Activated CD8-positive, alpha-beta memory T cell treated with anti-CD3 and anti-CD28 coated beads for 24 hours (primary cell): ENCODE measurements around the gene DRAXIN.

Experiments
- DNase-seq: peaks from one replicate; pipeline ENCODE4 v3.0.0-alpha.2; 2020

Gene DRAXIN

DNA sequence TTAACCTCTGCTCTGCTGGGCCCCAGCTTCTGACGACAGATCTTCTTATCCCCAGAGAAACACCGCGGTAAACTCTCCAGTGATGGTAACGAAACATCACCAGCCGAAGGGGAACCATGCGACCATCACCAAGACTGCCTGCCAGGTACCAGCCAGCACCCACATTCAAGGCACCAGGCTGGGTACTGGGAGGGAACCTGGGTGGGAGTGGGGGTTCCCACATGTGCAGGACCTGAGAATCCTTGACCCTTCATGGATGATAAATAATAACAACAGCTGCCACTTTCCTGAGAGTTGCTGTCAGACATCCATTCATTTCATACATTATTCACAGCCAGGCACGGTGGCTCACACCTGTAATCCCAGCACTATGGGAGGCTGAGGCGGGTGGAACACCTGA lies 20.8 kb downstream of the DRAXIN start:
- DNase-seq: no peak

DNA sequence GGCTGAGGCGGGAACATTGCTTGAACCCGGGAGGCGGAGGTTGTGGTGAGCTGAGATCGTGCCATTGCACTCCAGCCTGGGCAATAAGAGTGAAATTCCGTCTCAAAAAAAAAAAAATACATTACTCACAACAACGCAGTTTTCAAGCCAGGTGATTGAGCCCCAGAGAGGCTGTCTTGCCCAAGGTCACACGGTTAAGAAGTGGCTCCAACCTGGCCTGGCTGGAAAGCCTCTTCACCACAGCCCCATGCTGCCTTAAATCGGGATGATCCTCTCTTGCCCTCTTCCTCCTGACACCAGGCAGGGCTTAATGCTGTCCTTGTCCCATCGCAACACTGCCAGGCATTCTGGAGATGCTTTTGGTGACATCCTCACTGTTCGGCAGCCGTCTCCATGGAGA lies 21.6 kb downstream of the DRAXIN start:
- DNase-seq: no peak

DNA sequence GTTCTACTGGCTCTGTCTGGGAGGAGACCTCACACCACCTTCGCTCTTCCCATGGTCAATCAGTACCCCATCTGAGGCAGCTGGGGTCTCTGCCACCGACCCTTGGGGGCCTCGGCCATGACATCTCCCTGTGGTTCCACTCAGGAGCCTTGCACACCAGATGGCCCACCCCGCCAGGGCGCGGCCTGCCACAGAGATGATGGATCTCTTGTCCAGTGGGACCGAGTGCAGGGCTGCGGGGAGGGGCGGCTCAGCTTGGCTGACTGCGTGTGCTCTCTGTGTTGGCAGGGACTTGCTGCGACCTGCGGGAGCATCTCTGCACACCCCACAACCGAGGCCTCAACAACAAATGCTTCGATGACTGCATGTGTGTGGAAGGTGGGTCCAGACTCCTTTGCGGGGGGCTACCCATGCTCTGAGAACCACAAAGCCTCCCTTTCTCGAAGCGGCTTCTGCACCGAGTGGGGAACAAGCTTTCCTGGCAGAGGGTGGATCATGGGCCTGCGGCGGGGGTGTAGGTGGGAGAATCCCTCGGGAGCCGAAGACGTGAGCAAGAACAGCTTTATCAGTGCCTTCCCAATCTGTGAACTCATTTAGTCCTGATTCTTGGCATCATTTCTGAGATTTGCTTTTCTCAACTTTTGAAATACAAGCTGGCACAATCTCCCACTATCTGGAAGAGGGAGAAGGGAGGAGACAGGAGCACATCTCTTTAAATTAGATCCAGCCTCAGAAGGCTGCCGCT lies 23.5 kb downstream of the DRAXIN start:
- DNase-seq: no peak

DNA sequence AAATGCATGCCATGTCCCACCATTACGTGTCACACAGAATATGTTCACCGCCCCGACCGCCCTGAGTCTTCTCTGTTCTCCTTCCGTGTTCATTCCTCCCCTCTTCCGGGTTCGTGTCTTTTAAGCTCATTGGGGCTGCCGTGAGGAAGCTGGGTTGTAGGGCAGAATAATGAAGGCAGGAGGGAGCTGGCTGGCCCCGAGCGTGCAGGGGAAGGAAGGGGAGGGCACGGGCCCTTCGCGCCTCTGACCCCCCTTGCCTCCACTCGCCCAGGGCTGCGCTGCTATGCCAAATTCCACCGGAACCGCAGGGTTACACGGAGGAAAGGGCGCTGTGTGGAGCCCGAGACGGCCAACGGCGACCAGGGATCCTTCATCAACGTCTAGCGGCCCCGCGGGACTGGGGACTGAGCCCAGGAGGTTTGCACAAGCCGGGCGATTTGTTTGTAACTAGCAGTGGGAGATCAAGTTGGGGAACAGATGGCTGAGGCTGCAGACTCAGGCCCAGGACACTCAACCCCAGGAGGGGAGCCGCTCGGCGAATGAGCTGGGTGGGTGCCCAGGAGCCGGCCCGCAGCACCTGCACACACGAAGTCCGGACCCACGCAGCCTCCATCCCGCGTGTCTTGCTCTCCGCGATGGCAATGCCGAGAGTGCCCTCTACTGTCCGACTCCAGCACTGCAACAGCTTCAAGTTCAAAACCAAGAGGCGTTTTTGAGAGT lies 28.0 kb downstream of the DRAXIN start:
- DNase-seq: peak; percentile 95

DNA sequence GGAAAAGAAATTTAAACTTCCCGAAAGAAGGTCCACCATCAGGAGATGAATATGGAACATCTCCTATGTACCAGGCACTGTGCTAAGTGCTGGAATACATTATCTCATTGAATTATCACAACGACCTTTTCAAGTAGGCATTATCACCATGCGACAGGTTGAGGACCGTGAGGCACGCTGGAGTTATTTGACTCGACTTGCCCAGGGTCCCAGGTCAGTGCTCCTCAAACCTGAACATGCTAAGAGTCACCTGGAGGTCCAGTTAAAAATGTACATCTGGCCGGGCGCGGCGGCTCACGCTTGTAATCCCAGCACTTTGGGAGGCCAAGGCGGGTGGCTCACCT lies 28.5 kb downstream of the DRAXIN start:
- DNase-seq: no peak

DNA sequence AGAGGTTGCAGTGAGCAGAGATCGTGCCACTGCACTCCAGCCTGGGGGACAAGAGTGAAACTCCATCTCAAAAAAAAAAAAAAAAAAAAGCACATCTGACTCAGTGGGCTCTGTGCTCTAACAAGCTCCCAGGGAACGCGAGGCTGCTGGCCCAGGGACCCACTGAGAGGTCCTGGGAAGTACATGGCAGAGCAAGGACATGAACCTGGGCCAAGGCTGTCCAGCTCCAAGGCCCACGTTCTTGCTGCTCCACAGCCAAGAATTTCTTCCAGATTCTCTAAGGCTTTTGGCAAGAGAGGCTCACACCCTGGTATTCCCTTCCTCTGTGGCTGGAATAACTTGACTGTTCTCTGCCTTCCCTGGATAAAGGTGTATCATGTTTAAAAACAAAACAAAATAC lies 29.0 kb downstream of the DRAXIN start:
- no peak for DNase-seq

DNA sequence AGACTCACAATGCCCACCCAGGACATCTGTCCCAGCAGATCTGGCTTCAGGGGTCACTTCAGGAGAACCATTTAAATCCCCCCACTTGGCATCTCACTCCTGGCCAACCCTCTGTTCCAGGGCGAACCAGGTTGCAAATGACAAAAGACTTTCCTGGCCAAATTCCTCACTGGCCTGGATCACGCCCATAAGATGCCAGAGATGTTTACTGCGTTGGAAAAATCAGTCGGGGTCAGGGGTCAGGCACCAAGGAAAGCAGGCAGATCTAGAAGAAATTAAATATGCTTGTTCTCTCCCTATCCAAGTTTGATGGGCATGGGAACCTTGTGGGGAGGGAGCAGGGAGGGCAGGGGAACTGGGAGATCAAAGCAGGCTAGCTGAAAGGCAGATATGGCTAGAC lies 29.8 kb downstream of the DRAXIN start:
- DNase-seq: no peak

DNA sequence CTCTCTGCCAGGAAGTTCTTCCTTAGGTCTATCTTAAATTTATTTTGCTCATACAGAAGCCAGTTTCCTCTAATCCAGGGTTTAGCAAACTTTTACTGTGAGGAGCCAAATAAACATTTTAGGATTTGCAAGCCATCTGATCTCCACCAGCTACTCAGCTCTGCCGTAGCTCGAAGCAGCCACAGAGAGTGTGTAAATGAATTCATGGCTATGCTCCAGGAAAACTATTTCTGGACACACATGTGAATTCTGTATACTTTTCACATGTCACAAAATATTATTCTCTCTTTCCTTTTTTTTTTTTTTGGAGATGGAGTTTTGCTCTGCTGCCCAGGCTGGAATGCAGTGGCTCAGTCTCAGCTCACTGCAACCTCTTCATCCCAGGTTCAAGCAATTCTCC lies 31.0 kb downstream of the DRAXIN start:
- no peak for DNase-seq

DNA sequence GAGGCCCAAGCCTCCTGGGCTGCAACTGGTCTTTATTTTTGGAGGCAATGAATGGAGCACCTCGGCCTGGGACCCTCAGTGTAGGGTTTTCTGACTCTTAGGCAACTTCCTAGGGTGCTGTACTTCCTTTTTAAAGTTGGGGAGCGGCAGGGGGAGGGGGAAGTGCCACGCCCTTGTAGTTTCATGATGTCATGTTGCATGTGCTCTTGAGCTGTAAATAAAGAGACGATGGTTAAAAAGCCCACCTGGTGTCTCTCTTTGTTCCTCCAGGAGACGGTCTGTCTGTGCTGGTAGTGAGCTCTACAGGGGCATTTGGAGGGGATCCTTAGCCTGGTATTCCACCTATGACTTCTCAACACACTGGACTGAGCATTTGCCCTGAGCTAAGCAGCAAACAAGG lies 34.1 kb downstream of the DRAXIN start:
- no peak for DNase-seq

DNA sequence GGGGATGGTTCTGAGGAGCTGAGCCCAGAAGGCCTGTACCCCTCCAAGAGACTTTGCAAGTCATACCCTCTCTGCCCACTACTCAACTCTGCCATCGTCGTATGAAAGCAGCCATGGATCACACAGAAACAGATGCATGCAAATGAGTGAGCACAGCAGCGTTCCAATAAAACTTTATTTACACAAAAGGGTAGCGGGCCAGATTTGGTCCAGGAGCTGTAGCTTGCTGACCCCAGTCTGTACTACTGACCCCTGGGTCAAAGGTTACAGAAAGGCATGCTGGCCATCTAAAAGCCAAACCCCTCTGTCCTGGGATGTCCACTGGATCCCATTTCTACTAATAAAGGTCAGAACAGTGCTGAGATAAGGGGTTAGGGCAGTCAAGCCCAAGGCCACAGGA lies 35.6 kb downstream of the DRAXIN start:
- no peak for DNase-seq

DNA sequence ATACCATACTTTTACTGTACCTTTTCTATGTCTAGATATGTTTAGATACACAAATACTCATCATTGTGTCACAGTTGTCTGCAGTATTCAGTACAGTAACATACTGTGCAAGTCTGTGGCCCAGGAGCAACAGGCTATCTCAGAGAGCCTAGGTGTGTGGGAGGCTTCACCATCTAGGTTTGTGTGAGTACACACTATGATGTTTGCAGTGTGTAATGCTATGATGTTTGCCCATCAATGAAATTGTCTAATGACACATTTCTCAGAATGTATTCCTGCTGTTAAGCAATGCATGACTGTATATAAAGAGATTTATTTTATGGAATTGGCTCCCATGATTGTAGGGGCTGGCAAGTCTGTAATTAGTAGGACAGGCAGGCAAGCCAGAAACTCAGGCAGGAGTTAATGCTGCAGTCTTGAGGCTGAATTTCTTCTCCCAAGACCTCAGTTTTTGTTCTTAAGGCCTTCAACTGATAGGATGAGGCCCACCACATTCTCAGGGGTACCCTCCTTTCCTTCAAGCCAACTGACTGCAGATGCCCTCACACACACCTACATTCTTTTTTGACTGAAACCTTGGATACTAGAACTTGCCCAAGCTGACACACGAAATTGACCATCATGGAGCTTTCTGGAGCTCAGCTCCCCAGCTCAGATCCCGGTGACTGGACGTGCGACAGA lies 36.8 kb downstream of the DRAXIN start:
- DNase-seq: no peak

DNA sequence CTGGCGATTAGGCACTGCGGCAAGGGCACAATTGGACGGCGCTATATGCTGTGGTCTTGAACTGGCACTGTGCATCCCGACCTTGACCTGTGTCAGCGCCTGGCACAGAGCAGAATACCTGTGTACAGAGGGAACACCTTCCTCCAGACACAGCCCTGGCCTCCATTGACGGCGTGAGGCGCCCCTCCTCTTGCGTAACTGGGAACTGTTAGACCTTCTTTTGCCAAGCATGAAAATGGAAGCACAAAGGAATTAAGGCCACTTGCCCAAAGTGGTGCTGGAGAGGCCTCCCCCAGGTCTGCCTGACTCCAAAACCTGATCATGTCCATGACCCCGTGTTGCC lies 37.6 kb downstream of the DRAXIN start:
- no peak for DNase-seq

DNA sequence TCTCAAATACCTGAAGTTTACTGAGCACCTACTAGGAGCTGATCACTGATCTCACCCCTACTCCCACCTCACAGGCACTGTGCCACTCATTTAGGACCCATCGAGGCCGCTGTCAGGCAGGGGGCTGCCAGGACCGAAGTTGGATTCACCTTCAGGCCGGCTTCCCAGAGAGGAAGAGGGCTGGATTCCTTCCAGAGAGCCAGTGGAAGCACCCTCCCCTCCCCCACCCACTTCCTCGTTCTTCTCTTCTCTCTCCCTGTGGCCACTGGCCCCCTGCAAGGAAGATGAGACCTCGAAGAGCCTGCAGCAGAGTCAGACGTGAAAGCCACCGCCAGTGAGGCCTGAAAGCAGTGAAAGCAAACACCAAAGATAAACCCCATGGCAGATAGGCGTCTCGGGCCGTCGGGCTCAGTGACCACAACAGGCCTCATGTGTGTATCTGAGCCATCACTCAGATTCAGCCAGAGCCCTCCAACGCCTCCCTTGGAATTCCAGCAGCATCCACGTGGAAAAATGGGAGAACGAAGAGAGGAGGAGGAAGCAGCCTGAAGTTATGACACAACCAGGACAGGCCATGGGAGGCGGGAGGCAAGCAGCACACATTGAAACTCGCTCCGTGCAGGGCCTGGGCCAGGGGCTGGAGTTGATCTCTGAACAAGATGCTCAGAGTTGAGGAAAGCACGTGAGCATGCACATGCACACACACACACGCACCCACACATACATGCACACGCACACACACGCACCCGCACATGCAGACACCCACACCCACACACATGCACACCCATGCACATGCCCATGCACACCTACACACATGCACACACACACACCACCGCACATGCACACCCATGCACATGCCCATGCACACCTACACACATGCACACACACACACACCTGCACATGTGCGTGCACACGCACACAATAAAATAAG lies 38.3 kb downstream of the DRAXIN start:
- DNase-seq: no peak

DNA sequence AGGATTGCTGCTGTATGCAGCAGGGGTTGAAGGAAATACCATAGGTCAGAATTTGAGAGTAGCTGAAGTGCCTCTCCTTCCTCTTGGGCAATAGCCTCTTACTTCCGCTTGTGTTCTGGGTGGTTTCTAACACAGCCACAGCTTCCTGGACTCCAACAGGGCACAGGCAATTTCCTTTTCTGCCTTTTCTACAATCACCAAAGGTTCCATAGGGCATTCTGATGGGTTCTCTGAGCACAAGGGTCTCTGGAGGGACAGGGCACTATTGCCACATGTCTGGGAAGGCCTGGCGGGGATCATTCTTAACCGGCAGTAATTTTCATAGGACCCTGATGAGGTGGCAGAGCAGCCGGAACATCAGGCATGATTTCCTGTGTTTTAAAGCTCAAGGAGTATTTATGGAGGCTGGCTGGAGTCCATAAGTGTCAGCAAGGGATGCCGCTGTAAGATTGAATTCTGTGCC lies 39.0 kb downstream of the DRAXIN start:
- DNase-seq: peak; percentile 64

DNA sequence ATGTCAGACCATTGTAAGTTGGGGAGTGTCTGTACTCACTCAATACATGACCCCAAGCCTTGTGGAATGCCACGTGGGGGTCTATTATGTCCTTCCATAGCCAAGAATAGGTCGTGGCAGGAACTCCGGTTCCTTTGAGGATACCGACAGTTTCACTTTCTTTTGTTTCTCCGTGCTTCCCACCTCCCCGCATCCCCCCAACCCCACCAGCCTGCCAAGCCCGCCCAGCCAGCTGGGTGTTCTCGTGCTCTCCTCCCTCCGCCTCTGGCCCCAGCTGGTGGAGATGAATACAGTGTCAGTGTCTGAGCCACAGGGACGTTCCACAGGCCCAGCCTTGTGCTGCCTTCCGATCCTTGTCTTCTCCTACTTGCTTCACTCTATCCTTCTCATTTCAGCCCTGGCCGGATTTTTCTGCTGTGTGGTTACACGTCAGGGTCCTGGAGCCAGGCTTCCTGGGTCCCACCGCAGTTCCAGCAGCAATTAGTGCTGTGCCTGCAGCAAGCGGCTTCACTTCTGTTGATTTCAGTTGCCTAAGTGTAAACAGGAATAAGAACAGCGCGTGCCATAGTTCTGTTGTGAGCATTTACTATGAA lies 40.3 kb downstream of the DRAXIN start:
- DNase-seq: no peak

DNA sequence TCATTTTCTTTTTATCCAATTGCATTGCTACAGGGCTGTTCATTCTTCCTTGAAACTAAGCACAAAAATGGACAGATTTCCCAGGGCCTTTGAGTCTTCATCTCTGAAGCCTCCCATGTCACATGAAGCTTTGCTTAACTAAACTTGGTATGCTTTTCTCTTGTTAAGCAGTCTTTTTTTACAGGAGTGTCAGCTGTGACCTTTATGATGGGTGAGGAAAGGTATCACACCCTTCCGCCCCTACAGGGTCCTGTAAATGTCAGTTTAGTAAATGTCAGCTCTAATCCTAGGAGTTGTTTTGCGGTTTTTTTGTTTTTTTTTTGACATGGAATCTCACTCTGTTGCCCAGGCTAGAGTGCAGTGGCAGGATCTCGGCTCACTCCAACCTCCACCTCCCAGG lies 41.8 kb downstream of the DRAXIN start:
- DNase-seq: no peak

DNA sequence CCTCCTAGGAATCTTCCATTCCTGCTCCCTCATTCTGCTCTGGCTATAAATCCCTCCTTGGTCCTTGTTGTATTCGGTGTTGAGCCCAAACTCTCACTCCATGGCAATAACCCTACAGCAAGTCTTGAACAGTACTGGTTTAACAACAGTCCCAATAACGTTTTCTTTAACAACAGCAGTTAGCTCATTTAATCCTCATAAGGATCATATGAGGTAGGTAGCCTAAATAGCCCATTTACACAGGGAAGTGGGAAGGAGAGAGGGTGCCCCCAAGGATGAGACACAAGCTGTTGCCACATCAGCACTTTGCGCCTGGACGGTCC lies 44.0 kb downstream of the DRAXIN start:
- DNase-seq: no peak

DNA sequence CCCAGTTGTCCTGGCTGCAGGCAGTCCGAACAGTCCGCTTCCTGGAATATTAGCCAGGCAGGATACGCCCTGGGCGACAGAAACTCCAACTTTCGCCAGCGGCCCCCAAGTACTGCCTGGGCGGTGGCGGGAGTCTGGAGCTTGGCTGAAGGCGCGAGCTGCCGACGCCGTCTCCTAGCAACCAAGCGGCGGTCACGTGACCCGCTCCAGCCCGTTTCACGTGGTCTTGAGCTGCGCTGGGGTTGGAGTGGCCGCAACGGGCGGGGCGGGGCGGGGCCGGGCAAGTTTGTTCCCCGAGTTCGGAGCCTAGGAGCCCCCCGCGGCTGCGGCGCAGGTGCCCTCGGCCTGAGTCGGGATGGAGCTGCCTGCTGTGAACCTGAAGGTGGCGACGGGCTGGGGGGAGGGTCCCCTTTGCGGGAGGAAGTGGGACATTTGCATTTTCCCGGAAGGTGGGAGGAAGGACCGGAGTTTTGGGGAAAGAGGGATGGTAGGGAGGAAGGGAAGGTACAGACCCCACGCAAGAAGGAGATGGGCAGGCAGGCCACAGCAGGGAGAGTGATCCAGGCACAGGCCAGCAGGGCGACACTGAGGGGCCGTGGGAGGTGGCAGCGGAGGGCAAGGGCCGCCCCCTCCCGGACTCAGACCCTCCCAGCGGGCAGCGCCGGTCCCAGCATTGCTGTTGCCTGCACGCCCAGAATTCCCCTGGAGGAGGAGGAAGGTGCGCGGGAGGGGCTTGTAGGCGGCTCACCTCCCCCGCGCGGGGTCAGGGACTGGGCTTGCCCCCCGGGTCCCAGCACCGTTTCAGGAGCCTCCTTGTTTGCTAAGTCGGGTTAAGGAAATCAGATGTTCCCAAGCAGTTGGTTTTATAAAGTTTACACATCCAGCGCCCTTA lies 44.6 kb downstream of the DRAXIN start, which contains the start of gene AGTRAP:
AGTRAP (plus strand) TSS at position 283 of the 892 bp plus-strand sequence; CDS start at position 356, 73 bp downstream.
- DNase-seq: peak; percentile 91

DNA sequence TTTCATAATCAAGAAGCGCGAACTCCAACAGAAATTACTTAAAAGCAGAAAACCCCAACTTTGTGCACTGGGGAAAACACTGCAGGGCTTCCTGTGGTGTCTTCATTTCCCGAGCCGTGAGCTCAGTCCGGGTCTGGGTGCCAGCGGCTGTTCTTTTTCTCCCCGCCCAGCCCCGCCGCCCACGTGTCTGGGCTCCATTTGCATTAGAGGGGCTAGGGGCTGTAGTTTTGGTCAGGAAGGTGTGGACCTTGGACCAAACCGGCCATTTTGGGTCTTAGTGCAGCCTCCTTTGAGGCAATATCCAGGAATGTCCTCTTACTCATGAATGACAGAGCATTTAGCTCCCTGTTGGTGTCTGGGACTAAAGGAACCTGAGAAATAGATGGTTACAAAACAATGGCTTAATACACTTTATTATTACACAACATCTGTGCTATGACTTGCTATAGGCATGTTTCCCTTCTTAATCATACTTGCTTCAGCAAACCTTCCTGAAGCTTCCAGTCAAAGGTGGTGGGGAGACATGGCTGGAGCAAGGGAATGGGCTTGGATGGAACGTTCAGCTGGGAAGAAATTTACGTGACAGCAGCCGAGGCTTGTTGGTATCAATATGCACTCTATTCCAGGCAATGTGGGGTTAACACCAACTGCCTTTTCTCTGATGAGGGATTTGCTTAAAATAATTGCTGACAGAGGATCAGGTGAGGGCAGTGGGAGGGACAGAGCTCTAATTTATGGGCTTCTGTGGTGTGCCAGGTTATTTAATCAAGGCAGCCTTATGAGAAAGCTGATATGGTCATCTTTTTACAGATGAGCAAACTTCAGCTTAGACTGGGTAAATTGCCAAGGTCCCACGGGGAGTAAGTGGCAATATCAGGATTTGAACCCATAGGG lies 45.5 kb downstream of the DRAXIN start:
- peak; percentile 70 for DNase-seq

DNA sequence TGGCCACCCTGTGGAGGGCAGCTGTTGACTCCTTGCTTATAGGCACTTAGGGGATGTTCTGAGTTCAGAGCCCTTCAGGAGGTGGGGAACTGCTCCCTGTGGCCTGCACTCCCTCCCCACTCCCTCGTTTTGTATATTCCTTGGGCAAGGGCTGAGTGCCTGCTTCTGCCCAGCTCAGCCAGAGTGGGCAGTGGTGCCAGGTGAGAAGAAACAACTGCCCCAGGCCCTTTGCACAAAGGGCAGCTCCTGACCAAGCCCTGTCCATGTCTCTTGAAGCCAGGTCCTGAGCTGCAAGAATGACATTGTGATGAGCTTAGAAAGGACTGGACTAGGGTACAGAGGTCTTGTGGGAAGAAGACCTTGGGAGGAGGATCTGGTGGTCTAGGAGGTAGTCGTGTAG lies 46.6 kb downstream of the DRAXIN start:
- DNase-seq: no peak

DNA sequence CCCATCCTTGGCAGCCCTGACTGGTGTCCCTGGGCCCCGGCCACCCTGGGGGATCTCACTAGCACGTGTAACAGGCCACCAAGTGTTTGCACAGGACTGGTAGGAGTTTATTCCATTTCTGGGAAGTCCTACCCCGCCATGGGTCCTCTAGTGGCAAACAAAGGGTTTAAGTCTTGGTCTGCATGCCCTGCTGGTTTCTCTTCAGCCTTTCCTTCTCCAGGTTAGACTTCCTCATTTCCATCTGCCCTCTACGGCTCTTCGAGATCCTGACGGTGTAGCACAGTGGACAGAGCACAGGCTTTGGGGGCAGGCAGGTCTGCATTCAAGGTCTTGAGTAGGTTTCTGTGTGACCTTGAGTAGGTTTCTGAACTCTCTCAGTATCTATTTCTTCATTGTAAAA lies 47.3 kb downstream of the DRAXIN start:
- no peak for DNase-seq
